NCI-H345 (cell line): ENCODE results near the gene ACTL8.

ENCODE experiments used
- DNase-seq: peaks from one replicate; lab custom pipeline; 2025; lab: John Stamatoyannopoulos, UW

ACTL8 gene

GRCh38 chr1:17805869-17806684 lies 50.9 kb downstream of the ACTL8 start:
- DNase-seq, result no peak

- no peak for DNase-seq
Observed at GRCh38 chr1:17808816-17809215, 53.7 kb downstream of the ACTL8 start.

GRCh38 chr1:17810668-17811067 lies 55.5 kb downstream of the ACTL8 start:
- DNase-seq, result no peak

- DNase-seq, result no peak
Observed at GRCh38 chr1:17816511-17816910, 61.4 kb downstream of the ACTL8 start.

GRCh38 chr1:17819129-17819802 lies 64.1 kb downstream of the ACTL8 start:
- DNase-seq, result peak; percentile 31

GRCh38 chr1:17820198-17820597 lies 65.1 kb downstream of the ACTL8 start:
- DNase-seq, result no peak

- DNase-seq, result no peak
Observed at GRCh38 chr1:17822741-17823426, 67.8 kb downstream of the ACTL8 start.

- no peak for DNase-seq
Observed at GRCh38 chr1:17825273-17826164, 70.4 kb downstream of the ACTL8 start.

- DNase-seq, result peak; percentile 16
Observed at GRCh38 chr1:17826165-17826488, 71.0 kb downstream of the ACTL8 start.

GRCh38 chr1:17828991-17829390 lies 73.9 kb downstream of the ACTL8 start:
- no peak for DNase-seq

GRCh38 chr1:17829579-17829978 lies 74.4 kb downstream of the ACTL8 start:
- DNase-seq, result peak; percentile 84

- no peak for DNase-seq
Observed at GRCh38 chr1:17831597-17831996, 76.5 kb downstream of the ACTL8 start.

- DNase-seq, result peak; percentile 27
Observed at GRCh38 chr1:17833661-17834501, 78.7 kb downstream of the ACTL8 start.

GRCh38 chr1:17834561-17835100 lies 79.5 kb downstream of the ACTL8 start:
- DNase-seq, result no peak

- no peak for DNase-seq
Observed at GRCh38 chr1:17837233-17838030, 82.3 kb downstream of the ACTL8 start.

GRCh38 chr1:17839641-17840196 lies 84.6 kb downstream of the ACTL8 start:
- peak; percentile 7 for DNase-seq

GRCh38 chr1:17841944-17842343 lies 86.8 kb downstream of the ACTL8 start:
- no peak for DNase-seq

GRCh38 chr1:17842686-17843085 lies 87.6 kb downstream of the ACTL8 start:
- no peak for DNase-seq

GRCh38 chr1:17844185-17844826 lies 89.2 kb downstream of the ACTL8 start:
- no peak for DNase-seq
